ENCODE results near the gene GPR143.

- no peak for TF ChIP-seq CTCF (IDR thresholded peaks at IDR 0.05)
- TF ChIP-seq POLR2A (IDR thresholded peaks at IDR 0.05), result no peak
Measured at GRCh38 chrX:9681422-9681821, 84.2 kb downstream of the GPR143 start.
